Liver (tissue), 9 donors: ENCODE measurements around the gene CCDC33. TPM values are rescaled to one million over a fixed set of nuclear protein-coding genes. Genes with fewer than 3 reads are reported as not detected.

Experiments
- DNase-seq: peaks from one replicate; pipeline ENCODE4 v3.0.0-alpha.2; 2017; ENCODE audit warnings: low spot score
- H3K27ac ChIP-seq, 2 donors: one replicate each; pipeline ENCODE4 v1.7.0; 2013; ENCODE audit warnings: inconsistent platforms in 2 of 2, low read length in 2 of 2, control low read depth in 1 of 2, low read depth in 1 of 2, mild to moderate bottlenecking in 1 of 2
- H3K27me3 ChIP-seq, 4 donors: one replicate each; pipeline versions ENCODE4 v1.6.1 to v1.7.0; 2013; ENCODE audit warnings: low read length in 3 of 4, inconsistent platforms in 1 of 4, mild to moderate bottlenecking in 1 of 4, moderate library complexity in 1 of 4; ENCODE audit not compliant: control insufficient read depth in 4 of 4, insufficient read depth in 4 of 4
- H3K36me3 ChIP-seq, 4 donors: one replicate each; pipeline versions ENCODE4 v1.6.1 to v1.7.0; 2013; ENCODE audit warnings: low read length in 3 of 4, mild to moderate bottlenecking in 3 of 4, low read depth in 1 of 4, moderate library complexity in 1 of 4; ENCODE audit not compliant: control insufficient read depth in 4 of 4, insufficient read depth in 3 of 4
- H3K4me1 ChIP-seq, 4 donors: one replicate each; pipeline versions ENCODE4 v1.6.1 to v1.7.0; 2013; ENCODE audit warnings: low read length in 3 of 4, mild to moderate bottlenecking in 3 of 4, moderate library complexity in 1 of 4; ENCODE audit not compliant: control insufficient read depth in 4 of 4, insufficient read depth in 4 of 4
- H3K4me3 ChIP-seq, 3 donors: one replicate each; pipeline versions ENCODE4 v1.6.1 to v1.7.0; 2013; ENCODE audit warnings: low read length in 3 of 3, control low read depth in 1 of 3, low read depth in 1 of 3, mild to moderate bottlenecking in 1 of 3
- H3K9ac ChIP-seq, 2 donors: one replicate each; pipeline ENCODE4 v1.7.0; 2013; ENCODE audit warnings: low read length in 2 of 2, mild to moderate bottlenecking in 2 of 2, moderate library complexity in 2 of 2, control low read depth in 1 of 2, low read depth in 1 of 2
- H3K9me3 ChIP-seq, 4 donors: one replicate each; pipeline versions ENCODE4 v1.6.1 to v1.7.0; 2013; ENCODE audit warnings: low read length in 3 of 4; ENCODE audit not compliant: control insufficient read depth in 4 of 4
- EGR1 ChIP-seq, 2 donors: IDR thresholded peaks; 2 replicates each; pipeline ENCODE4 v1.6.1; 2016 to 2018; ENCODE audit warnings: antibody characterized with exemption in 2 of 2, low read depth in 2 of 2
- FOXA1 ChIP-seq: IDR thresholded peaks from 2 replicates; pipeline ENCODE4 v1.6.1; 2016; ENCODE audit warnings: antibody characterized with exemption
- FOXA2 ChIP-seq: IDR thresholded peaks from 2 replicates; pipeline ENCODE4 v1.6.1; 2016; ENCODE audit warnings: antibody characterized with exemption
- GABPA ChIP-seq, 2 donors: IDR thresholded peaks in 1 of 2; conservative IDR thresholded peaks in 1 of 2; 2 replicates each; pipeline ENCODE4 v1.6.1; 2016; ENCODE audit warnings: antibody characterized with exemption in 2 of 2, mild to moderate bottlenecking in 1 of 2, moderate library complexity in 1 of 2
- HNF4A ChIP-seq, 2 donors: conservative IDR thresholded peaks; 2 replicates each; pipeline ENCODE4 v1.6.1; 2016; ENCODE audit warnings: antibody characterized with exemption in 2 of 2, mild to moderate bottlenecking in 2 of 2
- HNF4G ChIP-seq: IDR thresholded peaks from 2 replicates; pipeline ENCODE4 v1.6.1; 2016; ENCODE audit warnings: antibody characterized with exemption
- JUND ChIP-seq, 2 donors: IDR thresholded peaks; 2 replicates each; pipeline ENCODE4 v1.6.1; 2016; ENCODE audit warnings: antibody characterized with exemption in 2 of 2
- NR2F2 ChIP-seq: IDR thresholded peaks from 2 replicates; pipeline ENCODE4 v1.6.1; 2016; ENCODE audit warnings: antibody characterized with exemption
- RAD21 ChIP-seq, 2 donors: IDR thresholded peaks; 2 replicates each; pipeline ENCODE4 v1.6.1; 2016; ENCODE audit warnings: antibody characterized with exemption in 2 of 2, mild to moderate bottlenecking in 2 of 2
- RXRA ChIP-seq, 2 donors: IDR thresholded peaks; 2 replicates each; pipeline ENCODE4 v1.6.1; 2017 to 2018; ENCODE audit warnings: antibody characterized with exemption in 2 of 2, mild to moderate bottlenecking in 1 of 2
- SP1 ChIP-seq: IDR thresholded peaks from 2 replicates; pipeline ENCODE4 v1.6.1; 2018; ENCODE audit warnings: antibody characterized with exemption, mild to moderate bottlenecking
- TAF1 ChIP-seq: conservative IDR thresholded peaks from 2 replicates; pipeline ENCODE4 v1.6.1; 2016; ENCODE audit warnings: antibody characterized with exemption, mild to moderate bottlenecking
- YY1 ChIP-seq: IDR thresholded peaks from 2 replicates; pipeline ENCODE4 v1.6.1; 2016; ENCODE audit warnings: antibody characterized with exemption, mild to moderate bottlenecking
- whole genome bisulfite sequencing: extraction: QIAGEN DNeasy Blood & Tissue Kit; methylation state at CpG from one replicate; pipeline ENCODE4 v1.1.7; 2013; 5-methylcytosine and 5-hydroxymethylcytosine counted together
- polyA plus RNA-seq, 2 donors: library from polyadenylated mRNA; stranded (reverse) in 1 of 2; unstranded in 1 of 2; fragments of 200-250 nt in 1 of 2; fragments of >200 nt in 1 of 2; fragmentation: Nextera tagmentation in 1 of 2; extraction: Ambion mirVana in 1 of 2; gene quantifications; one replicate each; pipeline versions ENCODE4 v1.2.1 to v1.2.3, GENCODE V29; 2013 to 2015
- total RNA-seq, 2 donors: library from RNA; depleted of rRNA; stranded (reverse); fragments of >200 nt; gene quantifications; one replicate each; pipeline ENCODE4 v1.2.3, GENCODE V29; 2014
- TF ChIP-seq, protein P1 (sequence below): fragments of 150-350 bp; IDR thresholded peaks from 2 replicates; pipeline ENCODE4 v1.5.1; 2017; ENCODE audit warnings: improper control_type of control experiment, low read depth, low read length; ENCODE audit not compliant: missing input control
- TF ChIP-seq, protein P2 (sequence below): IDR thresholded peaks from 2 replicates; pipeline ENCODE4 v1.6.1; 2016; ENCODE audit warnings: antibody characterized with exemption, mild to moderate bottlenecking
- TF ChIP-seq, protein P3 (sequence below): IDR thresholded peaks from 2 replicates; pipeline ENCODE4 v1.6.1; 2016; ENCODE audit warnings: antibody characterized with exemption
- TF ChIP-seq, protein P4 (sequence below): IDR thresholded peaks from 2 replicates; pipeline ENCODE4 v1.6.1; 2016; ENCODE audit warnings: antibody characterized with exemption
- TF ChIP-seq, protein P5 (sequence below): IDR thresholded peaks from 2 replicates; pipeline ENCODE4 v1.6.1; 2016; ENCODE audit warnings: antibody characterized with exemption
- donor health status: healthy.
- donor health status: healthy.
- donor health status: healthy.
- donor health status: healthy.
- donor health status: healthy.

CCDC33 gene
- total and polyA plus RNA-seq, 4 donors, result not detected

DNA sequence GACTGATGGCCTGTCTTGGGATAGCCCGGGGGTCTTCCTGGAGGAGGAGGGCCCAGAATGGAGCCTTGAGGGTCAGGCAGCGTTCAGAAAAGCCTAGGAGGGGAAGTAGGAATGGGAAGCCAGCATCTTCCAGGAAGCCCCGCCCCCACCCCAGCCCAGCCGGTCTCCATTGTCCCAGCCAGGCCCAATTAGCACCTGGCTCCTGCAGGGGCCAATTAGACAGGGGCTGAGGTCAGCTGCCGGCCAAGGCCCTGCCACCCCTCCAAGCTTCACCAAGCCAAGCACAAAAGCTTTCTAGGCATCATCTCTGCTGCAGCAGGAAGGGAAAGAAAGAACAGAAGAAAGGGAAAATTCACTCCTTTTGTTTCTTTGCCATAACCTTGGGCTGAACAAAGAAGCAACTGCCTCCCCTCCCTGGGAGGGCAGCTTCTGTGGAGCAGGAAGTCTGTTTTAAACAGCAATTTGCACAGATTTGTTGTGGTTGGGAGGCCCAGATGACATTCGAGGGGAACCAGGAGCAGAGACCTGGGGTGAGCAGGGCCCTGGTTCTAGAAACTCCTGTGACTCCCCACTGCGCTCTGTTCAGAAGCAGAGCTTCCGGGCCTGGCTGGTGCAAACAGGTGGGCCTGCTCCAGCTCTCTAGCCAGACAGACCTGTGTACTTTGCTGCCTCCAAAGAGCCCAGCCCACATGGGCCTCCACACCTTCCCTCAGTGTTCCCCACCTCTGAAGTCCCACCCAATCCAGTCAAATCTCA lies 83.6 kb downstream of the CCDC33 start:
- no peak for DNase-seq
- no peak overlapping the region for H3K27ac ChIP-seq
- no peaks in the 10 kb centered on the region for H3K36me3 ChIP-seq
- H3K4me3 ChIP-seq, result no peak overlapping the region
- 74% methylated on average over 8 of the region's 8 CpGs for WGBS
- H3K9ac ChIP-seq, result no peak overlapping the region
- H3K9me3 ChIP-seq, result no peaks in the 10 kb centered on the region
- no peaks in the 10 kb centered on the region for H3K4me1 ChIP-seq
- TF ChIP-seq GABPA (IDR thresholded peaks at IDR 0.05 in 1 of 2, conservative IDR thresholded peaks at IDR 0.05 in 1 of 2), result no peak
- no peak for TF ChIP-seq HNF4G
- TF ChIP-seq, protein P1, sequence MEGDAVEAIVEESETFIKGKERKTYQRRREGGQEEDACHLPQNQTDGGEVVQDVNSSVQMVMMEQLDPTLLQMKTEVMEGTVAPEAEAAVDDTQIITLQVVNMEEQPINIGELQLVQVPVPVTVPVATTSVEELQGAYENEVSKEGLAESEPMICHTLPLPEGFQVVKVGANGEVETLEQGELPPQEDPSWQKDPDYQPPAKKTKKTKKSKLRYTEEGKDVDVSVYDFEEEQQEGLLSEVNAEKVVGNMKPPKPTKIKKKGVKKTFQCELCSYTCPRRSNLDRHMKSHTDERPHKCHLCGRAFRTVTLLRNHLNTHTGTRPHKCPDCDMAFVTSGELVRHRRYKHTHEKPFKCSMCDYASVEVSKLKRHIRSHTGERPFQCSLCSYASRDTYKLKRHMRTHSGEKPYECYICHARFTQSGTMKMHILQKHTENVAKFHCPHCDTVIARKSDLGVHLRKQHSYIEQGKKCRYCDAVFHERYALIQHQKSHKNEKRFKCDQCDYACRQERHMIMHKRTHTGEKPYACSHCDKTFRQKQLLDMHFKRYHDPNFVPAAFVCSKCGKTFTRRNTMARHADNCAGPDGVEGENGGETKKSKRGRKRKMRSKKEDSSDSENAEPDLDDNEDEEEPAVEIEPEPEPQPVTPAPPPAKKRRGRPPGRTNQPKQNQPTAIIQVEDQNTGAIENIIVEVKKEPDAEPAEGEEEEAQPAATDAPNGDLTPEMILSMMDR, result no peak
- no peak for TF ChIP-seq SP1
- TF ChIP-seq FOXA1, result no peak
- TF ChIP-seq, protein P2, sequence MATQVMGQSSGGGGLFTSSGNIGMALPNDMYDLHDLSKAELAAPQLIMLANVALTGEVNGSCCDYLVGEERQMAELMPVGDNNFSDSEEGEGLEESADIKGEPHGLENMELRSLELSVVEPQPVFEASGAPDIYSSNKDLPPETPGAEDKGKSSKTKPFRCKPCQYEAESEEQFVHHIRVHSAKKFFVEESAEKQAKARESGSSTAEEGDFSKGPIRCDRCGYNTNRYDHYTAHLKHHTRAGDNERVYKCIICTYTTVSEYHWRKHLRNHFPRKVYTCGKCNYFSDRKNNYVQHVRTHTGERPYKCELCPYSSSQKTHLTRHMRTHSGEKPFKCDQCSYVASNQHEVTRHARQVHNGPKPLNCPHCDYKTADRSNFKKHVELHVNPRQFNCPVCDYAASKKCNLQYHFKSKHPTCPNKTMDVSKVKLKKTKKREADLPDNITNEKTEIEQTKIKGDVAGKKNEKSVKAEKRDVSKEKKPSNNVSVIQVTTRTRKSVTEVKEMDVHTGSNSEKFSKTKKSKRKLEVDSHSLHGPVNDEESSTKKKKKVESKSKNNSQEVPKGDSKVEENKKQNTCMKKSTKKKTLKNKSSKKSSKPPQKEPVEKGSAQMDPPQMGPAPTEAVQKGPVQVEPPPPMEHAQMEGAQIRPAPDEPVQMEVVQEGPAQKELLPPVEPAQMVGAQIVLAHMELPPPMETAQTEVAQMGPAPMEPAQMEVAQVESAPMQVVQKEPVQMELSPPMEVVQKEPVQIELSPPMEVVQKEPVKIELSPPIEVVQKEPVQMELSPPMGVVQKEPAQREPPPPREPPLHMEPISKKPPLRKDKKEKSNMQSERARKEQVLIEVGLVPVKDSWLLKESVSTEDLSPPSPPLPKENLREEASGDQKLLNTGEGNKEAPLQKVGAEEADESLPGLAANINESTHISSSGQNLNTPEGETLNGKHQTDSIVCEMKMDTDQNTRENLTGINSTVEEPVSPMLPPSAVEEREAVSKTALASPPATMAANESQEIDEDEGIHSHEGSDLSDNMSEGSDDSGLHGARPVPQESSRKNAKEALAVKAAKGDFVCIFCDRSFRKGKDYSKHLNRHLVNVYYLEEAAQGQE, result no peak
- TF ChIP-seq JUND (IDR thresholded peaks at IDR 0.05), result no peak
- TF ChIP-seq, protein P3, sequence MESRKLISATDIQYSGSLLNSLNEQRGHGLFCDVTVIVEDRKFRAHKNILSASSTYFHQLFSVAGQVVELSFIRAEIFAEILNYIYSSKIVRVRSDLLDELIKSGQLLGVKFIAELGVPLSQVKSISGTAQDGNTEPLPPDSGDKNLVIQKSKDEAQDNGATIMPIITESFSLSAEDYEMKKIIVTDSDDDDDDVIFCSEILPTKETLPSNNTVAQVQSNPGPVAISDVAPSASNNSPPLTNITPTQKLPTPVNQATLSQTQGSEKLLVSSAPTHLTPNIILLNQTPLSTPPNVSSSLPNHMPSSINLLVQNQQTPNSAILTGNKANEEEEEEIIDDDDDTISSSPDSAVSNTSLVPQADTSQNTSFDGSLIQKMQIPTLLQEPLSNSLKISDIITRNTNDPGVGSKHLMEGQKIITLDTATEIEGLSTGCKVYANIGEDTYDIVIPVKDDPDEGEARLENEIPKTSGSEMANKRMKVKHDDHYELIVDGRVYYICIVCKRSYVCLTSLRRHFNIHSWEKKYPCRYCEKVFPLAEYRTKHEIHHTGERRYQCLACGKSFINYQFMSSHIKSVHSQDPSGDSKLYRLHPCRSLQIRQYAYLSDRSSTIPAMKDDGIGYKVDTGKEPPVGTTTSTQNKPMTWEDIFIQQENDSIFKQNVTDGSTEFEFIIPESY, result no peak
- TF ChIP-seq TAF1, result no peak
- TF ChIP-seq EGR1 (IDR thresholded peaks at IDR 0.05; ENCODE audit: low read depth in 2 of 2), result no peak
- TF ChIP-seq FOXA2, result no peak
- TF ChIP-seq YY1, result no peak
- TF ChIP-seq NR2F2, result no peak
- TF ChIP-seq RXRA (IDR thresholded peaks at IDR 0.05), result no peak
- TF ChIP-seq, protein P4, sequence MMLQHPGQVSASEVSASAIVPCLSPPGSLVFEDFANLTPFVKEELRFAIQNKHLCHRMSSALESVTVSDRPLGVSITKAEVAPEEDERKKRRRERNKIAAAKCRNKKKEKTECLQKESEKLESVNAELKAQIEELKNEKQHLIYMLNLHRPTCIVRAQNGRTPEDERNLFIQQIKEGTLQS, result no peak
- TF ChIP-seq, protein P5, sequence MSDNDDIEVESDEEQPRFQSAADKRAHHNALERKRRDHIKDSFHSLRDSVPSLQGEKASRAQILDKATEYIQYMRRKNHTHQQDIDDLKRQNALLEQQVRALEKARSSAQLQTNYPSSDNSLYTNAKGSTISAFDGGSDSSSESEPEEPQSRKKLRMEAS, result no peak
- no peak for TF ChIP-seq HNF4A (conservative IDR thresholded peaks at IDR 0.05)
- TF ChIP-seq RAD21 (IDR thresholded peaks at IDR 0.05), result no peak
- H3K27me3 ChIP-seq, result no peaks in the 10 kb centered on the region
